Gastroesophageal sphincter (tissue), 3 donors: ENCODE data around the gene ZBTB20.

Experiments used
- CTCF ChIP-seq, 4 experiments: fragments of 200-600 bp in 2 of 4; fragments of 450-650 bp in 2 of 4; sonication (generic) in 1 of 4; IDR thresholded peaks; one replicate each; pipeline ENCODE4 v1.5.1; 2017 to 2019; ENCODE audit warnings: antibody characterized with exemption in 4 of 4, mild to moderate bottlenecking in 2 of 4, moderate library complexity in 2 of 4
- POLR2A ChIP-seq, 2 donors: fragments of 450-650 bp; IDR thresholded peaks; one replicate each; pipeline ENCODE4 v1.6.1; 2017; ENCODE audit warnings: antibody characterized with exemption in 2 of 2, mild to moderate bottlenecking in 2 of 2, moderate library complexity in 1 of 2
- POLR2AphosphoS5 ChIP-seq: sonication (generic); formaldehyde crosslinking; IDR thresholded peaks from one replicate; pipeline ENCODE4 v1.6.1; 2017; ENCODE audit warnings: antibody characterized with exemption

- no peak for TF ChIP-seq CTCF (IDR thresholded peaks at IDR 0.05)
- TF ChIP-seq POLR2AphosphoS5 = no peak
- no peak for TF ChIP-seq POLR2A (IDR thresholded peaks at IDR 0.05)
Observed at GRCh38 chr3:114350271-114350670, 796.8 kb downstream of the ZBTB20 start.
